ENCODE data around the gene FAM20B. TPM values are rescaled to one million over a fixed set of nuclear protein-coding genes. Genes with fewer than 3 reads are reported as not detected.

FAM20B gene
- total RNA-seq, 4 donors from 2014 or later, result 16.7 to 25.2 (median 20.3) TPM

GRCh38 chr1:179007233-179007632, 18.5 kb upstream of the FAM20B start:
- TF ChIP-seq, protein P1, sequence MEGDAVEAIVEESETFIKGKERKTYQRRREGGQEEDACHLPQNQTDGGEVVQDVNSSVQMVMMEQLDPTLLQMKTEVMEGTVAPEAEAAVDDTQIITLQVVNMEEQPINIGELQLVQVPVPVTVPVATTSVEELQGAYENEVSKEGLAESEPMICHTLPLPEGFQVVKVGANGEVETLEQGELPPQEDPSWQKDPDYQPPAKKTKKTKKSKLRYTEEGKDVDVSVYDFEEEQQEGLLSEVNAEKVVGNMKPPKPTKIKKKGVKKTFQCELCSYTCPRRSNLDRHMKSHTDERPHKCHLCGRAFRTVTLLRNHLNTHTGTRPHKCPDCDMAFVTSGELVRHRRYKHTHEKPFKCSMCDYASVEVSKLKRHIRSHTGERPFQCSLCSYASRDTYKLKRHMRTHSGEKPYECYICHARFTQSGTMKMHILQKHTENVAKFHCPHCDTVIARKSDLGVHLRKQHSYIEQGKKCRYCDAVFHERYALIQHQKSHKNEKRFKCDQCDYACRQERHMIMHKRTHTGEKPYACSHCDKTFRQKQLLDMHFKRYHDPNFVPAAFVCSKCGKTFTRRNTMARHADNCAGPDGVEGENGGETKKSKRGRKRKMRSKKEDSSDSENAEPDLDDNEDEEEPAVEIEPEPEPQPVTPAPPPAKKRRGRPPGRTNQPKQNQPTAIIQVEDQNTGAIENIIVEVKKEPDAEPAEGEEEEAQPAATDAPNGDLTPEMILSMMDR (IDR thresholded peaks at IDR 0.05), result no peak
- TF ChIP-seq POLR2A (IDR thresholded peaks at IDR 0.05), result no peak
- intact Hi-C loops (cut with DNase I; ENCODE audit: low total_unique reads), result loop anchor here (10.0 kb wide), 1 partner anchor 702 kb away; no protein-coding TSS in a partner anchor
- DNase-seq (ENCODE audit: low spot score in 2 of 2), result no peak

GRCh38 chr1:179010671-179011070, 15.0 kb upstream of the FAM20B start:
- intact Hi-C loops (cut with DNase I; ENCODE audit: low total_unique reads), result no loop called here
- 82 to 87% methylated on average over 2 of the region's 2 CpGs for WGBS, 2 donors
- TF ChIP-seq, protein P1 (IDR thresholded peaks at IDR 0.05), result no peak
- TF ChIP-seq POLR2A (IDR thresholded peaks at IDR 0.05), result no peak
- DNase-seq (ENCODE audit: low spot score in 2 of 2), result no peak
- no peak overlapping the region for H3K4me3 ChIP-seq (ENCODE audit: low read depth, poor library complexity, severe bottlenecking)

More at GRCh38 chr1:179007233-179007632, 18.5 kb upstream of the FAM20B start:
- WGBS, 2 donors, result 84 to 85% methylated on average over 7 of the region's 7 CpGs
- no peak overlapping the region for H3K4me3 ChIP-seq (ENCODE audit: low read depth, poor library complexity, severe bottlenecking)

DNA sequence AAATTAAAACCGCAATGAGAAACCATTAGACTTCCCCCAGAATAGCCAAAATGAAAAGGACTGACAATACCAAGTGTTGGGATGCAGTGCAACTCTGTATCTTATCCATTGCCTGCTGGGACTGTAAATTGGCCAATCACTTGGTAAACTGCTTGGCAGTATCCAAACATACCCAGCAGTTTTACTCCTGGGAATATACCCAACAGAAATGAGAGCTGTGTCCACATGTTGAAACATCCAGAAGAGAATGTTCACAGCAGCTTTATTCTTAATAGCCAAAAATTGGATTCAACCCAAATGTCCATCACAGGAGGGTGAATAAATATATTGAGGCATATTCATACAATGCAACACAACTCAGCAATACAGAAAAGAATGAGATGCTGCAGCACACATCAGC, 13.7 kb upstream of the FAM20B start:
- TF ChIP-seq, protein P1 (IDR thresholded peaks at IDR 0.05), result no peak
- no peak for TF ChIP-seq POLR2A (IDR thresholded peaks at IDR 0.05)
- 95 to 96% methylated on average over 1 of the region's 1 CpG for WGBS, 2 donors
- no peak overlapping the region for H3K4me3 ChIP-seq (ENCODE audit: low read depth, poor library complexity, severe bottlenecking)
- intact Hi-C loops (cut with DNase I; ENCODE audit: low total_unique reads), result no loop called here
- no peak for DNase-seq (ENCODE audit: low spot score in 2 of 2)

- no peak for TF ChIP-seq POLR2A (IDR thresholded peaks at IDR 0.05)
- TF ChIP-seq, protein P1 (IDR thresholded peaks at IDR 0.05), result no peak
- WGBS, 2 donors, result 92 to 100% methylated on average over 1 of the region's 1 CpG
- intact Hi-C loops (cut with DNase I; ENCODE audit: low total_unique reads), result no loop called here
- DNase-seq (ENCODE audit: low spot score in 2 of 2), result no peak
- no peak overlapping the region for H3K4me3 ChIP-seq (ENCODE audit: low read depth, poor library complexity, severe bottlenecking)
Measured at GRCh38 chr1:179014123-179014522, 11.6 kb upstream of the FAM20B start.

GRCh38 chr1:179015396-179015795, 10.3 kb upstream of the FAM20B start:
- H3K4me3 ChIP-seq (ENCODE audit: low read depth, poor library complexity, severe bottlenecking), result no peak overlapping the region
- no peak for DNase-seq (ENCODE audit: low spot score in 2 of 2)
- intact Hi-C loops (cut with DNase I; ENCODE audit: low total_unique reads), result no loop called here
- 98 to 100% methylated on average over 2 of the region's 2 CpGs for WGBS, 2 donors
- TF ChIP-seq, protein P1 (IDR thresholded peaks at IDR 0.05), result no peak
- TF ChIP-seq POLR2A (IDR thresholded peaks at IDR 0.05), result no peak

- no peak for TF ChIP-seq POLR2A (IDR thresholded peaks at IDR 0.05)
- TF ChIP-seq, protein P1 (IDR thresholded peaks at IDR 0.05), result no peak
- intact Hi-C loops (cut with DNase I; ENCODE audit: low total_unique reads), result no loop called here
- H3K4me3 ChIP-seq (ENCODE audit: low read depth, poor library complexity, severe bottlenecking), result no peak overlapping the region
- 18 to 25% methylated on average over 5 of the region's 5 CpGs for WGBS, 2 donors
- DNase-seq (ENCODE audit: low spot score in 2 of 2), result peak; percentile 90 to 96
Measured at GRCh38 chr1:179016706-179017382, 8.8 kb upstream of the FAM20B start.

All from lower leg skin (tissue), 4 donors.